GM06990 (cell line): ENCODE results near the gene GNG12.

Experiments
- DNase-seq: peaks from one replicate; pipeline ENCODE4 v3.0.0-alpha.2; 2011; ENCODE audit not compliant: insufficient read length; ENCODE audit errors: extremely low read depth
- H3K27me3 ChIP-seq: replicated peaks from 2 replicates; pipeline ENCODE4 v1.6.0; 2011; ENCODE audit warnings: low read length; ENCODE audit not compliant: control insufficient read depth, insufficient read depth
- H3K36me3 ChIP-seq: 2 replicates; pipeline ENCODE4 v1.5.1; 2011; ENCODE audit warnings: low read length; ENCODE audit not compliant: control insufficient read depth, insufficient read depth
- H3K4me3 ChIP-seq: replicated peaks from 2 replicates; pipeline ENCODE4 v1.5.1; 2011; ENCODE audit warnings: low read depth, mild to moderate bottlenecking, control low read depth, low read length
- CTCF ChIP-seq: IDR thresholded peaks from 2 replicates; pipeline ENCODE4 v1.5.1; 2011; ENCODE audit warnings: low read length, control low read depth, mild to moderate bottlenecking, inconsistent platforms; ENCODE audit not compliant: insufficient read depth, poor library complexity, severe bottlenecking

Gene GNG12

GRCh38 chr1:67696708-67697107 is 136.6 kb downstream of the GNG12 start:
- Histone ChIP-seq H3K4me3 (no peak overlapping the region), H3K27me3 (no peaks in the 10 kb centered on the region), H3K36me3 (no peaks in the 10 kb centered on the region)
- no peak for TF ChIP-seq CTCF
- DNase-seq, result no peak

GRCh38 chr1:67695963-67696362 is 137.3 kb downstream of the GNG12 start:
- DNase-seq, result no peak
- TF ChIP-seq CTCF, result no peak
- no peaks in the 10 kb centered on the region for H3K27me3 ChIP-seq

GRCh38 chr1:67691712-67692111 is 141.6 kb downstream of the GNG12 start:
- TF ChIP-seq CTCF, result no peak
- H3K4me3 ChIP-seq, result no peak overlapping the region
- H3K27me3 ChIP-seq, result no peaks in the 10 kb centered on the region
- no peak for DNase-seq
- peaks cover 7% of the 10 kb centered on the region for H3K36me3 ChIP-seq

More at GRCh38 chr1:67695963-67696362, 137.3 kb downstream of the GNG12 start:
- Histone ChIP-seq H3K36me3 (no peaks in the 10 kb centered on the region), H3K4me3 (no peak overlapping the region)

- TF ChIP-seq CTCF, result no peak
- no peaks in the 10 kb centered on the region for H3K27me3 ChIP-seq
- no peak overlapping the region for H3K4me3 ChIP-seq
- DNase-seq, result no peak
- H3K36me3 ChIP-seq, result peaks cover 7% of the 10 kb centered on the region
Observed at GRCh38 chr1:67690411-67690810, 142.9 kb downstream of the GNG12 start.

GRCh38 chr1:67690018-67690363 is 143.3 kb downstream of the GNG12 start:
- no peak for TF ChIP-seq CTCF
- Histone ChIP-seq H3K4me3 (no peak overlapping the region), H3K27me3 (no peaks in the 10 kb centered on the region), H3K36me3 (peaks cover 7% of the 10 kb centered on the region)
- no peak for DNase-seq

- no peak for DNase-seq
- TF ChIP-seq CTCF, result no peak
- H3K36me3 ChIP-seq, result peaks cover 7% of the 10 kb centered on the region
- no peaks in the 10 kb centered on the region for H3K27me3 ChIP-seq
- H3K4me3 ChIP-seq, result no peak overlapping the region
Observed at GRCh38 chr1:67689267-67690017, 143.8 kb downstream of the GNG12 start.
